Adrenal gland (tissue), 12 donors: Measurements from ENCODE around the gene MGARP. TPM values are rescaled to one million over a fixed set of nuclear protein-coding genes. Genes with fewer than 3 reads are reported as not detected.

Experiments used
- DNase-seq, 7 donors: peaks; one replicate each; pipeline ENCODE4 v3.0.0-alpha.2; 2019 to 2020
- H3K27ac ChIP-seq, 5 donors: fragments of 200-600 bp; sonication (generic) in 4 of 5; 1 replicate in 3 of 5; 2 replicates in 2 of 5; pipeline versions ENCODE4 v1.5.1 to v1.8.0; 2016 to 2020; ENCODE audit warnings: mild to moderate bottlenecking in 1 of 5
- H3K27me3 ChIP-seq: fragments of 200-600 bp; 2 replicates; pipeline ENCODE4 v1.8.0; 2021
- H3K36me3 ChIP-seq, 2 donors: fragments of 200-600 bp; replicated peaks in 1 of 2; 1 replicate in 1 of 2; 2 replicates in 1 of 2; pipeline versions ENCODE4 v1.5.1 to v1.8.0; 2018 to 2022
- H3K4me1 ChIP-seq, 2 donors: fragments of 200-600 bp; replicated peaks in 1 of 2; 1 replicate in 1 of 2; 2 replicates in 1 of 2; pipeline versions ENCODE4 v1.5.1 to v1.8.0; 2018 to 2021
- H3K4me3 ChIP-seq, 4 donors: fragments of 200-600 bp; sonication (generic) in 3 of 4; one replicate each; pipeline ENCODE4 v1.5.1; 2016 to 2018
- H3K9me3 ChIP-seq, 3 donors: fragments of 200-600 bp; sonication (generic) in 1 of 3; replicated peaks in 1 of 3; 1 replicate in 2 of 3; 2 replicates in 1 of 3; pipeline versions ENCODE4 v1.5.1 to v1.8.0; 2016 to 2021
- CTCF ChIP-seq, 6 experiments: fragments of 450-650 bp in 4 of 6; fragments of 200-600 bp in 2 of 6; sonication (generic) in 1 of 6; IDR thresholded peaks; 1 replicate in 5 of 6; 2 replicates in 1 of 6; pipeline versions ENCODE4 v1.5.1 to v1.8.0; 2016 to 2021; ENCODE audit warnings: antibody characterized with exemption in 6 of 6, mild to moderate bottlenecking in 2 of 6, moderate library complexity in 1 of 6
- POLR2A ChIP-seq, 2 donors: fragments of 450-650 bp; IDR thresholded peaks; one replicate each; pipeline ENCODE4 v1.6.1; 2017; ENCODE audit warnings: antibody characterized with exemption in 2 of 2, mild to moderate bottlenecking in 2 of 2, moderate library complexity in 1 of 2
- WGBS, 4 donors: extraction: QIAGEN DNeasy Blood & Tissue Kit in 2 of 4; methylation state at CpG; one replicate each; pipeline versions ENCODE4 v1.1.5 to v1.1.7; 2013 to 2017; 5-methylcytosine and 5-hydroxymethylcytosine counted together
- intact Hi-C, 2 donors: fragments of 100-400 bp; cut with DNase I; formaldehyde crosslinking; loops; one replicate each; pipeline versions ENCODE4 v1.14.1 to v1.15.0; 2022 to 2023
- polyA plus RNA-seq, 3 donors: library from polyadenylated mRNA; stranded (reverse); fragments of 200-250 nt in 2 of 3; fragments of 350-450 nt in 1 of 3; fragmentation: Illumina TruSeq in 1 of 3; extraction: RNeasy Lipid Tissue Mini Kit (QIAGEN cat#74804) in 1 of 3; gene quantifications; one replicate each; pipeline ENCODE4 v1.2.3, GENCODE V29; 2013 to 2014
- total RNA-seq, 9 donors: library from RNA; depleted of rRNA in 4 of 9; stranded (reverse); fragments of >200 nt in 4 of 9; fragments of 120-200 nt in 1 of 9; fragmentation: NEBNext Ultra II Directional in 1 of 9; extraction: Animal tissue kit (Norgen Biotek cat#: 25700) in 1 of 9; gene quantifications; one replicate each; pipeline versions ENCODE4 v1.1.0 to v1.2.4, GENCODE V29; 2013 to 2023
- donor health status: healthy with polysubstance abuse.
- donor health status: Bipolar disorder and iron deficiency.
- donor health status: DM: yes; HTN: yes; CAD: no.
- donor health status: DM: no; HTN: no; CAD: no.
- donor health status: DM: no; HTN: no; CAD: no.
- donor health status: DM: yes; HTN: yes; CAD: no.

Gene MGARP
- total and polyA plus RNA-seq, 12 donors, result 79.2 to 548 (median 238) TPM

GRCh38 chr4:139273835-139274234 lies 6.2 kb downstream of the MGARP start:
- no peaks in the 10 kb centered on the region for H3K9me3 ChIP-seq
- intact Hi-C loops, result no loop called here

GRCh38 chr4:139267301-139267700 lies 12.7 kb downstream of the MGARP start:
- intact Hi-C loops, result no loop called here
- Histone ChIP-seq H3K27me3 (no peaks in the 10 kb centered on the region), H3K9me3 (no peaks in the 10 kb centered on the region), H3K36me3 (no peaks in the 10 kb centered on the region), H3K27ac (peak overlapping the region; percentile 60 to 84 (median 69)), H3K4me3 (peak overlapping the region in 1 of 4 donors; percentile 35), H3K4me1 (peaks cover 21 to 31% of the 10 kb centered on the region in 2 donors)
- no peak for DNase-seq
- 83 to 95% (median 89%) methylated on average over 1 of the region's 1 CpG for WGBS, 4 donors
- TF ChIP-seq CTCF (IDR thresholded peaks at IDR 0.05), result no peak
- no peak for TF ChIP-seq POLR2A (IDR thresholded peaks at IDR 0.05)

More at GRCh38 chr4:139273835-139274234, 6.2 kb downstream of the MGARP start:
- H3K27ac ChIP-seq, result no peak overlapping the region
- no peak overlapping the region for H3K4me3 ChIP-seq
- H3K36me3 ChIP-seq, result no peaks in the 10 kb centered on the region
- WGBS, 4 donors, result 84 to 93% (median 90%) methylated on average over 1 of the region's 1 CpG
- H3K4me1 ChIP-seq, result peaks cover 0 to 11% of the 10 kb centered on the region in 2 donors
- TF ChIP-seq CTCF (IDR thresholded peaks at IDR 0.05) (no peak), POLR2A (IDR thresholded peaks at IDR 0.05) (no peak)
- no peaks in the 10 kb centered on the region for H3K27me3 ChIP-seq
- DNase-seq, result no peak

GRCh38 chr4:139266583-139267257 lies 13.3 kb downstream of the MGARP start:
- Histone ChIP-seq H3K36me3 (no peaks in the 10 kb centered on the region), H3K27me3 (no peaks in the 10 kb centered on the region), H3K4me1 (peaks cover 21 to 31% of the 10 kb centered on the region in 2 donors), H3K9me3 (no peaks in the 10 kb centered on the region), H3K4me3 (peak overlapping the region in 2 of 4 donors; percentile 5 to 35), H3K27ac (peak overlapping the region; percentile 60 to 84 (median 69))
- WGBS, 4 donors, result 9 to 11% (median 9%) methylated on average over 14 of the region's 14 CpGs
- TF ChIP-seq POLR2A (IDR thresholded peaks at IDR 0.05) (peak in 1 of 2 donors; percentile 31), CTCF (IDR thresholded peaks at IDR 0.05) (no peak)
- DNase-seq, result peak; percentile 68 to 94 (median 86)
- intact Hi-C loops, result no loop called here

GRCh38 chr4:139266208-139266582 lies 13.8 kb downstream of the MGARP start:
- H3K4me3 ChIP-seq, result peak overlapping the region in 1 of 4 donors; percentile 35
- DNase-seq, result no peak
- no peaks in the 10 kb centered on the region for H3K27me3 ChIP-seq
- H3K36me3 ChIP-seq, result no peaks in the 10 kb centered on the region
- TF ChIP-seq CTCF (IDR thresholded peaks at IDR 0.05) (no peak), POLR2A (IDR thresholded peaks at IDR 0.05) (no peak)
- H3K9me3 ChIP-seq, result no peaks in the 10 kb centered on the region
- peak overlapping the region in 4 of 5 donors; percentile 66 to 84 (median 76) for H3K27ac ChIP-seq
- H3K4me1 ChIP-seq, result peaks cover 21 to 31% of the 10 kb centered on the region in 2 donors
- intact Hi-C loops, result no loop called here
- 0% methylated on average over 1 of the region's 1 CpG for WGBS, 4 donors
